ENCODE results near the gene CSAG2.
"Not testable (repeated sequence)": the region's sequence is repeated elsewhere in the genome, so short reads cannot be mapped to it uniquely, and the experiment has no call there.

- TF ChIP-seq, protein P1, sequence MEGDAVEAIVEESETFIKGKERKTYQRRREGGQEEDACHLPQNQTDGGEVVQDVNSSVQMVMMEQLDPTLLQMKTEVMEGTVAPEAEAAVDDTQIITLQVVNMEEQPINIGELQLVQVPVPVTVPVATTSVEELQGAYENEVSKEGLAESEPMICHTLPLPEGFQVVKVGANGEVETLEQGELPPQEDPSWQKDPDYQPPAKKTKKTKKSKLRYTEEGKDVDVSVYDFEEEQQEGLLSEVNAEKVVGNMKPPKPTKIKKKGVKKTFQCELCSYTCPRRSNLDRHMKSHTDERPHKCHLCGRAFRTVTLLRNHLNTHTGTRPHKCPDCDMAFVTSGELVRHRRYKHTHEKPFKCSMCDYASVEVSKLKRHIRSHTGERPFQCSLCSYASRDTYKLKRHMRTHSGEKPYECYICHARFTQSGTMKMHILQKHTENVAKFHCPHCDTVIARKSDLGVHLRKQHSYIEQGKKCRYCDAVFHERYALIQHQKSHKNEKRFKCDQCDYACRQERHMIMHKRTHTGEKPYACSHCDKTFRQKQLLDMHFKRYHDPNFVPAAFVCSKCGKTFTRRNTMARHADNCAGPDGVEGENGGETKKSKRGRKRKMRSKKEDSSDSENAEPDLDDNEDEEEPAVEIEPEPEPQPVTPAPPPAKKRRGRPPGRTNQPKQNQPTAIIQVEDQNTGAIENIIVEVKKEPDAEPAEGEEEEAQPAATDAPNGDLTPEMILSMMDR (IDR thresholded peaks at IDR 0.05 in 8 of 11, conservative IDR thresholded peaks at IDR 0.05 in 3 of 11) = not testable (repeated sequence)
- not testable (repeated sequence) for TF ChIP-seq POLR2AphosphoS5, POLR2A (IDR thresholded peaks at IDR 0.05)
These were observed 10.8 kb downstream of the CSAG2 start, which contains the start of gene MAGEA3 for GRCh38 chrX:152697952-152698931.
